Hematopoietic multipotent progenitor cell (in vitro differentiated cells): ENCODE measurements around the gene PUS1. TPM values are rescaled to one million over a fixed set of nuclear protein-coding genes. Genes with fewer than 3 reads are reported as not detected.

ENCODE experiments used
- DNase-seq, 3 donors: peaks; one replicate each; pipeline ENCODE4 v3.0.0-alpha.2; 2011 to 2015; ENCODE audit warnings: low read depth in 2 of 3, low spot score in 2 of 3
- total RNA-seq: library from RNA; depleted of rRNA; stranded (reverse); fragments of >200 nt; gene quantifications from one replicate; pipeline ENCODE4 v1.2.3, GENCODE V29; 2012

The PUS1 gene
- total RNA-seq, 1 donor, result 30.2 TPM

- no peak for DNase-seq
These were observed 13.9 kb upstream of the PUS1 start for GRCh38 chr12:131915000-131915689.

- no peak for DNase-seq
These were observed 13.3 kb upstream of the PUS1 start for GRCh38 chr12:131915823-131916222.

GRCh38 chr12:131916306-131917138 is 12.6 kb upstream of the PUS1 start:
- no peak for DNase-seq

GRCh38 chr12:131917139-131917710 is 11.9 kb upstream of the PUS1 start:
- no peak for DNase-seq

GRCh38 chr12:131917711-131918306 is 11.3 kb upstream of the PUS1 start:
- DNase-seq, result no peak

GRCh38 chr12:131918311-131919050 is 10.6 kb upstream of the PUS1 start:
- DNase-seq, result no peak

GRCh38 chr12:131919051-131919347 is 10.1 kb upstream of the PUS1 start:
- DNase-seq, result no peak

GRCh38 chr12:131919366-131920156 is 9.5 kb upstream of the PUS1 start:
- DNase-seq, result no peak

- no peak for DNase-seq
These were observed 8.9 kb upstream of the PUS1 start for GRCh38 chr12:131920157-131920508.

- DNase-seq, result no peak
These were observed 7.9 kb upstream of the PUS1 start for GRCh38 chr12:131920902-131921840.

- no peak for DNase-seq
These were observed 7.0 kb upstream of the PUS1 start for GRCh38 chr12:131921866-131922769.

GRCh38 chr12:131922772-131923171 is 6.3 kb upstream of the PUS1 start:
- no peak for DNase-seq

- DNase-seq, result no peak
These were observed 5.8 kb upstream of the PUS1 start for GRCh38 chr12:131923260-131923659.

- no peak for DNase-seq
These were observed 1.7 kb upstream of the PUS1 start for GRCh38 chr12:131927110-131928079.

- no peak for DNase-seq
These were observed 881 bp upstream of the PUS1 start for GRCh38 chr12:131928080-131928710.
